SU-DHL-6 (cell line): ENCODE data around the gene FHOD3.

Experiments
- EZH2phosphoT487 ChIP-seq: fragments of 200-600 bp; sonication (generic), shearing (Covaris generic); conservative IDR thresholded peaks from 2 replicates; pipeline ENCODE4 v1.6.1; 2018; ENCODE audit warnings: mild to moderate bottlenecking, antibody characterized with exemption, low read length, moderate library complexity, mixed read lengths
- TF ChIP-seq, protein P1 (sequence below): fragments of 200-600 bp; sonication (generic); IDR thresholded peaks from one replicate; pipeline ENCODE4 v1.5.1; 2017; ENCODE audit warnings: antibody characterized with exemption, mild to moderate bottlenecking, low read length, moderate library complexity; ENCODE audit not compliant: insufficient read depth, poor library complexity, severe bottlenecking

DNA sequence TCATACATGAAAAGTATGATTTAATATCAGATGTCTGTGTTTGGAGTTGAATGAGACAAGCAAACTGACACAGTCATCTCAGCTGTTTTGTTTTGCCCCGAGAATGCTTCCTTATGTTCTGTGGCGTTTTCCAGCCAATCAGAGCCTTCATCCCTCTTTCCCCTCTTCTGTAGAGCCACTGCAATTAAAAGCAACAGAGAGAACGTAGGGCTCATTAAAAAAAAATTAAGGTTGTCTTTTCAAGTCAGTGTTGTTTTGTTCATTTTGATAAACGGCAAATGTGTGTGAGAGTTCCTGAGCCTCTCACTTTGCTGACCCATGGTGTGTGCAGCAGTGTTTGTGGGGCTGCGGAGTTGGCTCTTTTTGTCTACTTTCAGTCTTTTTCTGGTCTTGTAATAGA, 216.0 kb downstream of the FHOD3 start:
- TF ChIP-seq, protein P1, sequence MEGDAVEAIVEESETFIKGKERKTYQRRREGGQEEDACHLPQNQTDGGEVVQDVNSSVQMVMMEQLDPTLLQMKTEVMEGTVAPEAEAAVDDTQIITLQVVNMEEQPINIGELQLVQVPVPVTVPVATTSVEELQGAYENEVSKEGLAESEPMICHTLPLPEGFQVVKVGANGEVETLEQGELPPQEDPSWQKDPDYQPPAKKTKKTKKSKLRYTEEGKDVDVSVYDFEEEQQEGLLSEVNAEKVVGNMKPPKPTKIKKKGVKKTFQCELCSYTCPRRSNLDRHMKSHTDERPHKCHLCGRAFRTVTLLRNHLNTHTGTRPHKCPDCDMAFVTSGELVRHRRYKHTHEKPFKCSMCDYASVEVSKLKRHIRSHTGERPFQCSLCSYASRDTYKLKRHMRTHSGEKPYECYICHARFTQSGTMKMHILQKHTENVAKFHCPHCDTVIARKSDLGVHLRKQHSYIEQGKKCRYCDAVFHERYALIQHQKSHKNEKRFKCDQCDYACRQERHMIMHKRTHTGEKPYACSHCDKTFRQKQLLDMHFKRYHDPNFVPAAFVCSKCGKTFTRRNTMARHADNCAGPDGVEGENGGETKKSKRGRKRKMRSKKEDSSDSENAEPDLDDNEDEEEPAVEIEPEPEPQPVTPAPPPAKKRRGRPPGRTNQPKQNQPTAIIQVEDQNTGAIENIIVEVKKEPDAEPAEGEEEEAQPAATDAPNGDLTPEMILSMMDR: no peak
- no peak for TF ChIP-seq EZH2phosphoT487
